Measurements from ENCODE around the gene NCOA3. TPM values are rescaled to one million over a fixed set of nuclear protein-coding genes. Genes with fewer than 3 reads are reported as not detected.

Gene NCOA3
- polyA plus RNA-seq, 1 donor: 16.4 TPM

GRCh38 chr20:47655635-47656034 lies 153.9 kb downstream of the NCOA3 start:
- Histone ChIP-seq H3K4me1 (ENCODE audit: control insufficient read depth, insufficient read depth, low read length) (no peaks in the 10 kb centered on the region), H3K27ac (ENCODE audit: low read length) (no peak overlapping the region), H3K36me3 (ENCODE audit: control insufficient read depth, insufficient read depth, low read length) (peaks cover 54% of the 10 kb centered on the region), H3K9me3 (ENCODE audit: control insufficient read depth, low read depth, low read length) (no peaks in the 10 kb centered on the region), H3K4me3 (ENCODE audit: low read length) (no peak overlapping the region), H3K27me3 (ENCODE audit: control insufficient read depth, insufficient read depth, low read length) (no peaks in the 10 kb centered on the region)
- DNase-seq: no peak

GRCh38 chr20:47656318-47656717 lies 154.6 kb downstream of the NCOA3 start:
- Histone ChIP-seq H3K27me3 (ENCODE audit: control insufficient read depth, insufficient read depth, low read length) (no peaks in the 10 kb centered on the region), H3K36me3 (ENCODE audit: control insufficient read depth, insufficient read depth, low read length) (peaks cover 51% of the 10 kb centered on the region), H3K4me3 (ENCODE audit: low read length) (no peak overlapping the region), H3K4me1 (ENCODE audit: control insufficient read depth, insufficient read depth, low read length) (no peaks in the 10 kb centered on the region), H3K9me3 (ENCODE audit: control insufficient read depth, low read depth, low read length) (no peaks in the 10 kb centered on the region), H3K27ac (ENCODE audit: low read length) (no peak overlapping the region)
- no peak for DNase-seq
- WGBS (ENCODE audit: insufficient coverage, low lambda C conversion rate): 80% methylated on average over 1 of the region's 2 CpGs

- no peak overlapping the region for H3K27ac ChIP-seq (ENCODE audit: low read length)
- H3K36me3 ChIP-seq (ENCODE audit: control insufficient read depth, insufficient read depth, low read length): peaks cover 45% of the 10 kb centered on the region
- H3K27me3 ChIP-seq (ENCODE audit: control insufficient read depth, insufficient read depth, low read length): no peaks in the 10 kb centered on the region
- WGBS (ENCODE audit: insufficient coverage, low lambda C conversion rate): no CpG with 5 or more reads among the region's 7 CpGs
- peaks cover 10% of the 10 kb centered on the region for H3K4me1 ChIP-seq (ENCODE audit: control insufficient read depth, insufficient read depth, low read length)
- H3K4me3 ChIP-seq (ENCODE audit: low read length): no peak overlapping the region
- no peaks in the 10 kb centered on the region for H3K9me3 ChIP-seq (ENCODE audit: control insufficient read depth, low read depth, low read length)
- peak; percentile 48 to 76 for DNase-seq
Measured at GRCh38 chr20:47659904-47660601, 158.4 kb downstream of the NCOA3 start.

GRCh38 chr20:47660602-47660905 lies 158.9 kb downstream of the NCOA3 start:
- Histone ChIP-seq H3K36me3 (ENCODE audit: control insufficient read depth, insufficient read depth, low read length) (peaks cover 45% of the 10 kb centered on the region), H3K9me3 (ENCODE audit: control insufficient read depth, low read depth, low read length) (no peaks in the 10 kb centered on the region), H3K27me3 (ENCODE audit: control insufficient read depth, insufficient read depth, low read length) (no peaks in the 10 kb centered on the region), H3K27ac (ENCODE audit: low read length) (no peak overlapping the region), H3K4me3 (ENCODE audit: low read length) (no peak overlapping the region), H3K4me1 (ENCODE audit: control insufficient read depth, insufficient read depth, low read length) (peaks cover 10% of the 10 kb centered on the region)
- no peak for DNase-seq
- WGBS (ENCODE audit: insufficient coverage, low lambda C conversion rate): 77% methylated on average over 2 of the region's 2 CpGs

- H3K27ac ChIP-seq (ENCODE audit: low read length): no peak overlapping the region
- H3K4me1 ChIP-seq (ENCODE audit: control insufficient read depth, insufficient read depth, low read length): peaks cover 10% of the 10 kb centered on the region
- WGBS (ENCODE audit: insufficient coverage, low lambda C conversion rate): no CpG with 5 or more reads among the region's 12 CpGs
- H3K4me3 ChIP-seq (ENCODE audit: low read length): no peak overlapping the region
- H3K36me3 ChIP-seq (ENCODE audit: control insufficient read depth, insufficient read depth, low read length): peaks cover 49% of the 10 kb centered on the region
- DNase-seq: no peak
- H3K9me3 ChIP-seq (ENCODE audit: control insufficient read depth, low read depth, low read length): no peaks in the 10 kb centered on the region
- H3K27me3 ChIP-seq (ENCODE audit: control insufficient read depth, insufficient read depth, low read length): no peaks in the 10 kb centered on the region
Measured at GRCh38 chr20:47660983-47661700, 159.5 kb downstream of the NCOA3 start.

- Histone ChIP-seq H3K27ac (ENCODE audit: low read length) (no peak overlapping the region), H3K27me3 (ENCODE audit: control insufficient read depth, insufficient read depth, low read length) (no peaks in the 10 kb centered on the region), H3K4me3 (ENCODE audit: low read length) (no peak overlapping the region), H3K4me1 (ENCODE audit: control insufficient read depth, insufficient read depth, low read length) (peaks cover 10% of the 10 kb centered on the region), H3K36me3 (ENCODE audit: control insufficient read depth, insufficient read depth, low read length) (peaks cover 49% of the 10 kb centered on the region), H3K9me3 (ENCODE audit: control insufficient read depth, low read depth, low read length) (no peaks in the 10 kb centered on the region)
- no CpG with 5 or more reads among the region's 7 CpGs for WGBS (ENCODE audit: insufficient coverage, low lambda C conversion rate)
- no peak for DNase-seq
Measured at GRCh38 chr20:47661714-47662113, 160.0 kb downstream of the NCOA3 start.

GRCh38 chr20:47662483-47663353 lies 161.0 kb downstream of the NCOA3 start:
- Histone ChIP-seq H3K4me1 (ENCODE audit: control insufficient read depth, insufficient read depth, low read length) (peaks cover 10% of the 10 kb centered on the region), H3K27ac (ENCODE audit: low read length) (no peak overlapping the region), H3K9me3 (ENCODE audit: control insufficient read depth, low read depth, low read length) (no peaks in the 10 kb centered on the region), H3K4me3 (ENCODE audit: low read length) (no peak overlapping the region), H3K27me3 (ENCODE audit: control insufficient read depth, insufficient read depth, low read length) (no peaks in the 10 kb centered on the region), H3K36me3 (ENCODE audit: control insufficient read depth, insufficient read depth, low read length) (peaks cover 46% of the 10 kb centered on the region)
- no peak for DNase-seq
- no CpG with 5 or more reads among the region's 16 CpGs for WGBS (ENCODE audit: insufficient coverage, low lambda C conversion rate)

- H3K27me3 ChIP-seq (ENCODE audit: control insufficient read depth, insufficient read depth, low read length): no peaks in the 10 kb centered on the region
- no peaks in the 10 kb centered on the region for H3K9me3 ChIP-seq (ENCODE audit: control insufficient read depth, low read depth, low read length)
- H3K36me3 ChIP-seq (ENCODE audit: control insufficient read depth, insufficient read depth, low read length): peaks cover 38% of the 10 kb centered on the region
- peak overlapping the region; percentile 13 for H3K27ac ChIP-seq (ENCODE audit: low read length)
- H3K4me3 ChIP-seq (ENCODE audit: low read length): no peak overlapping the region
- 82% methylated on average over 5 of the region's 20 CpGs for WGBS (ENCODE audit: insufficient coverage, low lambda C conversion rate)
- DNase-seq: peak in 1 of 2 donors; percentile 62
- H3K4me1 ChIP-seq (ENCODE audit: control insufficient read depth, insufficient read depth, low read length): peaks cover 10% of the 10 kb centered on the region
Measured at GRCh38 chr20:47663354-47664067, 161.8 kb downstream of the NCOA3 start.

GRCh38 chr20:47664068-47664437 lies 162.4 kb downstream of the NCOA3 start:
- Histone ChIP-seq H3K4me3 (ENCODE audit: low read length) (no peak overlapping the region), H3K27ac (ENCODE audit: low read length) (peak overlapping the region; percentile 13), H3K27me3 (ENCODE audit: control insufficient read depth, insufficient read depth, low read length) (no peaks in the 10 kb centered on the region), H3K9me3 (ENCODE audit: control insufficient read depth, low read depth, low read length) (no peaks in the 10 kb centered on the region), H3K36me3 (ENCODE audit: control insufficient read depth, insufficient read depth, low read length) (peaks cover 36% of the 10 kb centered on the region), H3K4me1 (ENCODE audit: control insufficient read depth, insufficient read depth, low read length) (peaks cover 10% of the 10 kb centered on the region)
- peak; percentile 51 to 79 for DNase-seq
- no CpG with 5 or more reads among the region's 2 CpGs for WGBS (ENCODE audit: insufficient coverage, low lambda C conversion rate)

GRCh38 chr20:47664744-47665143 lies 163.1 kb downstream of the NCOA3 start:
- Histone ChIP-seq H3K4me3 (ENCODE audit: low read length) (no peak overlapping the region), H3K27ac (ENCODE audit: low read length) (no peak overlapping the region), H3K4me1 (ENCODE audit: control insufficient read depth, insufficient read depth, low read length) (peaks cover 10% of the 10 kb centered on the region), H3K36me3 (ENCODE audit: control insufficient read depth, insufficient read depth, low read length) (peaks cover 34% of the 10 kb centered on the region), H3K27me3 (ENCODE audit: control insufficient read depth, insufficient read depth, low read length) (no peaks in the 10 kb centered on the region), H3K9me3 (ENCODE audit: control insufficient read depth, low read depth, low read length) (no peaks in the 10 kb centered on the region)
- WGBS (ENCODE audit: insufficient coverage, low lambda C conversion rate): 67% methylated on average over 1 of the region's 12 CpGs
- no peak for DNase-seq

All from large intestine (tissue), 3 donors.